ENCODE measurements around the gene TEX36. TPM values are rescaled to one million over a fixed set of nuclear protein-coding genes. Genes with fewer than 3 reads are reported as not detected.
"Not testable (repeated sequence)": the region's sequence is repeated elsewhere in the genome, so short reads cannot be mapped to it uniquely, and the experiment has no call there.

TEX36 gene
- total RNA-seq, 1 experiment from 2014 or later = not detected

GRCh38 chr10:125624800-125625199 is 58.2 kb downstream of the TEX36 start:
- Histone ChIP-seq H3K4me3 (no peak overlapping the region), H3K9me3 (no peaks in the 10 kb centered on the region), H3K27me3 (no peaks in the 10 kb centered on the region), H3K36me3 (no peaks in the 10 kb centered on the region)
- DNase-seq = no peak

DNA sequence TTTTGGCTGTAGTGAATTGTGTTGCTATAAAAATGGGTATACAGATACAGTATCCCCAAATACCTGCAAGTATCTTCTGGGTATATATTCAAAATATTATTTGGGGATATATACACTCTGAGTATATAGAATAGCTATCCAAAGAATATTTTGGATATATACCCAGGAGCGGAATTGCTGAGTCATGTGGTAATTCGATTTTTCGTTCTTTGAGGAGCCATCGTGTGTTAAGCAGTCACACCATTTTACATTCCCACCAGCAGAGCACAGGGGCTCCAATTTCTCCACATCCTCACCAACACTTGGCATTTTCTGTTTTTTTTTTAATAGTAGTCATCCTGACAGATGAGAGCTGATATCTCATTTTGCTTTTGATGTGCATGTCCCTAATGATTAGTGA is 61.9 kb downstream of the TEX36 start:
- Histone ChIP-seq H3K36me3 (no peaks in the 10 kb centered on the region), H3K27me3 (no peaks in the 10 kb centered on the region), H3K9me3 (no peaks in the 10 kb centered on the region), H3K4me3 (no peak overlapping the region)
- no peak for DNase-seq

DNA sequence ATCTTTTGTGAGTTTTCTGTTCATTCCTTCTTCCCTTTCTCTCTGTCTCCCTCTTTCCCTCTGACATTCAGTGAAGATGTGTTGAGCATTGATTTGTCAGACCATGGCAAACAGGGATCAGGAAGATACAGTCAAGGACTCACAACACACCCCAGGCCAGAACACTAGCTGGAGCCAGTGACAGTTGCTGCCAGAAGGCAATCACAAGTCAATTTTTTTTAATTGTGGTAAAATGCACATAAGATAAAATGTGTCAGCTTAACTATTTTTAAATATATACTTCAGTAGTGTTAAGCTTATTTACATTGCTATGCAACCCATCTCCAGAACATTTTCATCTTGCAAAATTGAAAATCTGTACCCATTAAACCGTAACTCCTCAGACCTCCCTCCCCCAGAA is 62.6 kb downstream of the TEX36 start:
- no peak for DNase-seq
- H3K9me3 ChIP-seq = no peaks in the 10 kb centered on the region
- no peak overlapping the region for H3K4me3 ChIP-seq
- H3K36me3 ChIP-seq = no peaks in the 10 kb centered on the region
- H3K27me3 ChIP-seq = no peaks in the 10 kb centered on the region

- H3K27me3 ChIP-seq, H3K4me3 ChIP-seq, H3K36me3 ChIP-seq, H3K9me3 ChIP-seq, DNase-seq: not testable (repeated sequence)
Observed at GRCh38 chr10:125613062-125613461, 69.9 kb downstream of the TEX36 start.

DNA sequence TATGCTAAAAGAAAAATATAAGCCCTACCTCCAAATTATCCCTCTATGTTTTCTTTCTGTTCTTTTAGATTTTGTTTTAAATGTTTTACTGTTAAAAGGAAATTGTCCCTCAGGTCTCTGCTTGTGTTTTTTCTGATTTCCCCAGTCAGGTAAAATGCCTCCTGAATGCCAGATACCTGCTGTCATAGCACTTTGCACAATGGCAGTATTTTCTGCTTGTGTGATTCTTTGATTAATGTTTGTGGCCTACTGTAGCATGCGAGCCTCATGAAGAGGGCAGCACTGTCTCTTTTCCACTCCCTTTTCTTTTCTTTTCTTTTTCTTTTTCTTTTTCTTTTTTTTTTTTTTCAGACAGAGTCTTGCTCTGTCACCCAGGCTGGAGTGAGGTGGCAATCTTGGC is 71.2 kb downstream of the TEX36 start:
- no peak overlapping the region for H3K4me3 ChIP-seq
- DNase-seq = no peak
- no peaks in the 10 kb centered on the region for H3K27me3 ChIP-seq
- no peaks in the 10 kb centered on the region for H3K36me3 ChIP-seq
- H3K9me3 ChIP-seq = no peaks in the 10 kb centered on the region

- Histone ChIP-seq H3K36me3 (no peaks in the 10 kb centered on the region), H3K9me3 (no peaks in the 10 kb centered on the region), H3K4me3 (no peak overlapping the region), H3K27me3 (no peaks in the 10 kb centered on the region)
- no peak for DNase-seq
Observed at GRCh38 chr10:125611216-125611615, 71.7 kb downstream of the TEX36 start.

- Histone ChIP-seq H3K36me3 (no peaks in the 10 kb centered on the region), H3K4me3 (no peak overlapping the region), H3K27me3 (no peaks in the 10 kb centered on the region), H3K9me3 (no peaks in the 10 kb centered on the region)
- no peak for DNase-seq
Observed at GRCh38 chr10:125609859-125610258, 73.1 kb downstream of the TEX36 start.

- Histone ChIP-seq H3K4me3 (no peak overlapping the region), H3K9me3 (no peaks in the 10 kb centered on the region), H3K27me3 (no peaks in the 10 kb centered on the region), H3K36me3 (no peaks in the 10 kb centered on the region)
- no peak for DNase-seq
Observed at GRCh38 chr10:125608474-125608873, 74.5 kb downstream of the TEX36 start.

- DNase-seq = no peak
- H3K36me3 ChIP-seq = no peaks in the 10 kb centered on the region
- no peaks in the 10 kb centered on the region for H3K9me3 ChIP-seq
- H3K4me3 ChIP-seq = no peak overlapping the region
- no peaks in the 10 kb centered on the region for H3K27me3 ChIP-seq
Observed at GRCh38 chr10:125607689-125608290, 75.2 kb downstream of the TEX36 start.

DNA sequence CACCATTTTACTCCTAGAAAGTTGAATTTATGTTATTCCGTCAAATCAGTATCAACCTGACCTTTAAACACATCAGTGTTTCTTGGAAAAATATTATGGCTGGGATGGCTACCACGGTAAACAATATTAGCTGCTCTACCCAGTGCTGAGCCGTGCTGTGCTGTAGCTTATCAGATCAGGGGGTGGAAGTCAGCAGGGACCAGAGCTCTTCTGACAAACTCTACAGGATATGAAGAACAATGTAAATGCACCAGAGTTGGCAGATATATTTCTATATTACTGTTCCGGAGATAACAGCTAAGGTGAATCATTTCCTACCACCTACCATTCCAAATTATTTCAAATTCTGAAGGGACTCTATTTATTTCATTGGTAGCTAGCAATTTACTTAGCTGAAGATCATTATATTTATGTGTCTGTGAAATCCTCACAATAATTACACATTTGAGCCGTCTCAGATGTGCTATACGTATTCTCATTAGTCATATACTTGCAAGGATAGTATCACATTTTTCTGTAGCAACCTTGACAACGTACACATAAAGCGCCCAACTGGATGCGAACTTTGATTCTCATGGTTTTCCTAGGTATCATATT is 76.5 kb downstream of the TEX36 start:
- no peaks in the 10 kb centered on the region for H3K9me3 ChIP-seq
- H3K36me3 ChIP-seq = no peaks in the 10 kb centered on the region
- no peak overlapping the region for H3K4me3 ChIP-seq
- no peak for DNase-seq
- H3K27me3 ChIP-seq = no peaks in the 10 kb centered on the region

Other genes with a start within 250 kb of the TEX36 start
- 13.6 and 16.7 TPM in 2 replicates for gene EDRF1, start 36.5 kb upstream of the TEX36 start, total RNA-seq (2014; rRNA removed; shearing (Covaris generic); ENCODE audit: low replicate concordance)
- not detected in 2 replicates for gene MMP21, start 92.7 kb upstream of the TEX36 start, total RNA-seq (2014; rRNA removed; shearing (Covaris generic); ENCODE audit: low replicate concordance)
- 78.8 and 87.2 TPM in 2 replicates for gene UROS, start 140.1 kb upstream of the TEX36 start, total RNA-seq (2014; rRNA removed; shearing (Covaris generic); ENCODE audit: low replicate concordance)
- gene BCCIP, start 140.4 kb upstream of the TEX36 start, total RNA-seq (2014; rRNA removed; shearing (Covaris generic); ENCODE audit: low replicate concordance) = 89.8 and 184 TPM in 2 replicates
- gene DHX32, start 198.1 kb upstream of the TEX36 start, total RNA-seq (2014; rRNA removed; shearing (Covaris generic); ENCODE audit: low replicate concordance) = 29.6 and 37.2 TPM in 2 replicates
- gene FANK1, start 213.4 kb upstream of the TEX36 start, total RNA-seq (2014; rRNA removed; shearing (Covaris generic); ENCODE audit: low replicate concordance) = not detected in 2 replicates

Measured in MG63 (cell line).